Measurements from ENCODE around the gene CLNK.

DNA sequence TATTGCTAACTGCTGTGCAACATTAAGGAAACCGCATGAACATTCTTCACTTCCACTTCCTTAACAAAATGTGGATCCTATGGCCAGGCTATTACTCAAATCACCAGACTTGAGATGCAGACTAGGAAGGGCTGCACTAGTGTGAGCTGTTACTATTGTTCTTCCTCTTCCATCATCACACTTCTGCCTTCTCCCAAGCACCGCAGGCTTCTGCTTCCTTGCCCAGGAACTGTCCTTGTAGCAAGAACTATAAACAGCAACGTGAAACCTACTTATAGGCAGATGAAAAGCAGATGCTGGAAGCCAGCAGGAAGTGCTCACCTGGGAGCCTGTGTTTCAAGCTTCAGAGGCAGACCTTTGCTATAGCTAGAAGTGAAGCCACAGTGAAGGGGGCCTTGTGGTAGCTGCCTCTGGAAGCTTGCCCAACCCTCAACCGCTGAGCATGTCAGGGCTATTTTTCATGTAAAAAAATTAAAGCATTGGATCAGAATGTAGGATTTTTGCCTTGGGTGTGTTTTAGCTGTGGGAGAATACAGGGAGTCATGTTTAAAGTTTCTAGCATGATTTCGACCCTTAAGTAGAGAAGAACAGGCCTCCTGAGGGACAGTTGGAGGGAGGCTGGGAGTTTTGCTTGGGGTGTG, 43.9 kb downstream of the CLNK start:
- TF ChIP-seq EP300 (IDR thresholded peaks at IDR 0.05) (no peak), POLR2A (IDR thresholded peaks at IDR 0.05) (no peak), POLR2AphosphoS5 (IDR thresholded peaks at IDR 0.05) (no peak)
- TF ChIP-seq, protein P1, sequence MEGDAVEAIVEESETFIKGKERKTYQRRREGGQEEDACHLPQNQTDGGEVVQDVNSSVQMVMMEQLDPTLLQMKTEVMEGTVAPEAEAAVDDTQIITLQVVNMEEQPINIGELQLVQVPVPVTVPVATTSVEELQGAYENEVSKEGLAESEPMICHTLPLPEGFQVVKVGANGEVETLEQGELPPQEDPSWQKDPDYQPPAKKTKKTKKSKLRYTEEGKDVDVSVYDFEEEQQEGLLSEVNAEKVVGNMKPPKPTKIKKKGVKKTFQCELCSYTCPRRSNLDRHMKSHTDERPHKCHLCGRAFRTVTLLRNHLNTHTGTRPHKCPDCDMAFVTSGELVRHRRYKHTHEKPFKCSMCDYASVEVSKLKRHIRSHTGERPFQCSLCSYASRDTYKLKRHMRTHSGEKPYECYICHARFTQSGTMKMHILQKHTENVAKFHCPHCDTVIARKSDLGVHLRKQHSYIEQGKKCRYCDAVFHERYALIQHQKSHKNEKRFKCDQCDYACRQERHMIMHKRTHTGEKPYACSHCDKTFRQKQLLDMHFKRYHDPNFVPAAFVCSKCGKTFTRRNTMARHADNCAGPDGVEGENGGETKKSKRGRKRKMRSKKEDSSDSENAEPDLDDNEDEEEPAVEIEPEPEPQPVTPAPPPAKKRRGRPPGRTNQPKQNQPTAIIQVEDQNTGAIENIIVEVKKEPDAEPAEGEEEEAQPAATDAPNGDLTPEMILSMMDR (IDR thresholded peaks at IDR 0.05): no peak
